Calu3 (cell line): Measurements from ENCODE around the gene SMAD3. TPM values are rescaled to one million over a fixed set of nuclear protein-coding genes. Genes with fewer than 3 reads are reported as not detected.
A peak's percentile ranks its signal among the peaks of the same experiment; 100 is the strongest.

ENCODE experiments used
- BruUV-seq: library from RNA; stranded (reverse); fragments of 400-500 nt; replicated peaks from 2 replicates; lab custom pipeline; 2021; lab: Mats Ljungman, UMichigan
- CTCF ChIA-PET: fragments of 300-600 bp; sonication (Branson Sonifier 250); formaldehyde crosslinking; loops from one replicate; lab custom pipeline; 2022; ENCODE audit warnings: antibody characterized with exemption; lab: Charles Lee
- DNase-seq: peaks from one replicate; pipeline ENCODE4 v3.0.0; 2022
- H3K27ac Mint-ChIP-seq: one replicate; pipeline ENCODE4 v1.8.0; 2022; ENCODE audit warnings: mixed read lengths; ENCODE audit not compliant: unreplicated experiment
- H3K27me3 Mint-ChIP-seq: one replicate; pipeline ENCODE4 v1.8.0; 2022; ENCODE audit warnings: mixed read lengths; ENCODE audit not compliant: unreplicated experiment
- H3K36me3 Mint-ChIP-seq: one replicate; pipeline ENCODE4 v1.8.0; 2022; ENCODE audit warnings: mild to moderate bottlenecking, moderate library complexity, mixed read lengths; ENCODE audit not compliant: insufficient read depth, unreplicated experiment
- H3K4me1 Mint-ChIP-seq: one replicate; pipeline ENCODE4 v1.8.0; 2022; ENCODE audit warnings: mild to moderate bottlenecking, low read depth, mixed read lengths; ENCODE audit not compliant: unreplicated experiment
- H3K4me3 Mint-ChIP-seq: one replicate; pipeline ENCODE4 v1.8.0; 2022; ENCODE audit warnings: mild to moderate bottlenecking, low read depth, moderate library complexity, mixed read lengths; ENCODE audit not compliant: unreplicated experiment
- H3K9me3 Mint-ChIP-seq: one replicate; pipeline ENCODE4 v1.8.0; 2022; ENCODE audit warnings: low read depth, mixed read lengths; ENCODE audit not compliant: unreplicated experiment
- CTCF ChIP-seq: fragments of 200-600 bp; IDR thresholded peaks from one replicate; pipeline ENCODE4 v1.8.0; 2022; ENCODE audit warnings: antibody characterized with exemption; ENCODE audit not compliant: unreplicated experiment
- intact Hi-C: fragments of 100-400 bp; cut with micrococcal nuclease; formaldehyde crosslinking; loops from one replicate; pipeline ENCODE4 v1.10.0; 2022; ENCODE audit not compliant: unreplicated experiment
- total RNA-seq: library from RNA; stranded (reverse); gene quantifications from 2 replicates; pipeline ENCODE4 v1.2.3, GENCODE V29; 2022

SMAD3 gene
- total RNA-seq, 1 experiment from 2014 or later: 121 TPM

- CTCF ChIA-PET: no interaction called here
- Mint-ChIP-seq H3K27ac (peak overlapping the region; percentile 82), H3K4me1 (peaks cover 91% of the 10 kb centered on the region)
These were observed 24.1 kb downstream of the SMAD3 start for GRCh38 chr15:67089217-67090193.

GRCh38 chr15:67090297-67091070 is 25.1 kb downstream of the SMAD3 start:
- Mint-ChIP-seq H3K27me3 (no peaks in the 10 kb centered on the region), H3K27ac (peak overlapping the region; percentile 82), H3K36me3 (peaks cover 63% of the 10 kb centered on the region), H3K4me1 (peaks cover 82% of the 10 kb centered on the region), H3K9me3 (no peaks in the 10 kb centered on the region), H3K4me3 (peak overlapping the region; percentile 41)
- intact Hi-C loops: loop anchor here (2.0 kb wide), 2 partner anchors 14 to 22 kb away; no protein-coding TSS in a partner anchor
- DNase-seq: no peak
- CTCF ChIA-PET: interaction anchor here (1.2 kb wide), 1 partner anchor 16 kb away, joined by 3 read pairs; no protein-coding TSS in a partner anchor
- no peak for TF ChIP-seq CTCF
- TSS peak; percentile 92 for BruUV-seq

More at GRCh38 chr15:67089217-67090193, 24.1 kb downstream of the SMAD3 start:
- Mint-ChIP-seq H3K4me3 (peak overlapping the region; percentile 27), H3K36me3 (peaks cover 66% of the 10 kb centered on the region), H3K9me3 (no peaks in the 10 kb centered on the region), H3K27me3 (no peaks in the 10 kb centered on the region)
- TF ChIP-seq CTCF: no peak
- intact Hi-C loops: loop anchor here (2.0 kb wide), 2 partner anchors 15 to 21 kb away; no protein-coding TSS in a partner anchor
- BruUV-seq: no TSS peak
- DNase-seq: peak; percentile 71

- no peak for TF ChIP-seq CTCF
- Mint-ChIP-seq H3K27ac (peak overlapping the region; percentile 82), H3K36me3 (peaks cover 59% of the 10 kb centered on the region), H3K27me3 (no peaks in the 10 kb centered on the region), H3K4me1 (peaks cover 77% of the 10 kb centered on the region), H3K4me3 (peak overlapping the region; percentile 41), H3K9me3 (no peaks in the 10 kb centered on the region)
- intact Hi-C loops: loop anchor here (2.0 kb wide), 2 partner anchors 13 to 23 kb away; no protein-coding TSS in a partner anchor
- peak; percentile 90 for DNase-seq
- CTCF ChIA-PET: interaction anchor here (0.6 to 1.2 kb wide), 4 partner anchors 16 to 727 kb away, joined by 3 to 4 read pairs (median 3); no protein-coding TSS in a partner anchor
- TSS peak; percentile 57 for BruUV-seq
These were observed 25.9 kb downstream of the SMAD3 start for GRCh38 chr15:67091071-67091979.
